Mucosa of gallbladder (tissue), 1 donor: ENCODE data around the gene THAP4. TPM values are rescaled to one million over a fixed set of nuclear protein-coding genes. Genes with fewer than 3 reads are reported as not detected.
"Not testable (repeated sequence)": the region's sequence is repeated elsewhere in the genome, so short reads cannot be mapped to it uniquely, and the experiment has no call there.

Experiments
- DNase-seq: peaks from one replicate; pipeline ENCODE4 v3.0.0-alpha.2; 2020; ENCODE audit warnings: low spot score
- total RNA-seq: library from RNA; stranded (reverse); gene quantifications from one replicate; pipeline ENCODE4 v1.2.1, GENCODE V29; 2021
- donor health status: DM: no; HTN: no; CAD: no.

THAP4 gene
- total RNA-seq, 1 donor from 2014 or later, result 53.8 TPM

GRCh38 chr2:241613017-241613780, 23.8 kb downstream of the THAP4 start:
- no peak for DNase-seq

GRCh38 chr2:241612156-241613016, 24.6 kb downstream of the THAP4 start:
- DNase-seq, result no peak

- no peak for DNase-seq
Observed at GRCh38 chr2:241611062-241611461, 25.9 kb downstream of the THAP4 start.

- peak; percentile 77 for DNase-seq
Observed at GRCh38 chr2:241609859-241610793, 26.8 kb downstream of the THAP4 start.

- no peak for DNase-seq
Observed at GRCh38 chr2:241608881-241609280, 28.1 kb downstream of the THAP4 start.

GRCh38 chr2:241607162-241607885, 29.6 kb downstream of the THAP4 start:
- DNase-seq, result no peak

- no peak for DNase-seq
Observed at GRCh38 chr2:241606186-241606585, 30.8 kb downstream of the THAP4 start.

GRCh38 chr2:241603686-241604085, 33.3 kb downstream of the THAP4 start:
- no peak for DNase-seq

- no peak for DNase-seq
Observed at GRCh38 chr2:241602720-241603119, 34.2 kb downstream of the THAP4 start.

- no peak for DNase-seq
Observed at GRCh38 chr2:241601841-241602240, 35.1 kb downstream of the THAP4 start.

GRCh38 chr2:241599615-241600014, 37.3 kb downstream of the THAP4 start:
- DNase-seq, result no peak

GRCh38 chr2:241598487-241598886, 38.5 kb downstream of the THAP4 start:
- no peak for DNase-seq

GRCh38 chr2:241598061-241598460, 38.9 kb downstream of the THAP4 start:
- no peak for DNase-seq

GRCh38 chr2:241597561-241597960, 39.4 kb downstream of the THAP4 start:
- no peak for DNase-seq

GRCh38 chr2:241595600-241596140, 41.3 kb downstream of the THAP4 start:
- DNase-seq, result no peak

- DNase-seq, result no peak
Observed at GRCh38 chr2:241593271-241593670, 43.7 kb downstream of the THAP4 start.

GRCh38 chr2:241592126-241592845, 44.7 kb downstream of the THAP4 start:
- DNase-seq, result no peak

- not testable (repeated sequence) for DNase-seq
Observed at GRCh38 chr2:241590496-241591455, 46.2 kb downstream of the THAP4 start.

GRCh38 chr2:241589863-241590262, 47.1 kb downstream of the THAP4 start:
- DNase-seq, result not testable (repeated sequence)
